HCT116 (cell line): ENCODE results near the gene MFAP3L. TPM values are rescaled to one million over a fixed set of nuclear protein-coding genes. Genes with fewer than 3 reads are reported as not detected.

Source experiments
- ATAC-seq: fragments of 200-7000 bp; cut with Tn5 transposase; 2 replicates; pipeline ENCODE4 v1.9.1; 2020; ENCODE audit warnings: mild to moderate bottlenecking, moderate library complexity
- BruUV-seq: library from RNA; stranded (reverse); fragments of 400-500 nt; replicated peaks from 2 replicates; lab custom pipeline; 2021; lab: Mats Ljungman, UMichigan
- CTCF ChIA-PET: fragments of 300-600 bp; sonication (Branson Sonifier 250); formaldehyde crosslinking; loops from one replicate; lab custom pipeline; 2021; ENCODE audit warnings: antibody characterized with exemption; lab: Charles Lee
- POLR2A ChIA-PET: fragments of 300-600, 350-600 bp; sonication (Branson Sonifier 250); formaldehyde crosslinking; loops from one replicate; lab custom pipeline; 2021; ENCODE audit warnings: antibody characterized with exemption; lab: Charles Lee
- RAD21 ChIA-PET, 2 experiments: fragments of 300-600 bp; sonication (Branson Sonifier 250); formaldehyde crosslinking; loops; one replicate each; lab custom pipeline; 2023; ENCODE audit warnings: low total read pairs in 2 of 2; ENCODE audit not compliant: uncharacterized antibody in 2 of 2, unreplicated experiment in 2 of 2, low non-redundant PET in 1 of 2; lab: Charles Lee
- DNase-seq: peaks from one replicate; pipeline ENCODE4 v3.0.0-alpha.2; 2010; ENCODE audit warnings: low read depth, low spot score
- H2AFZ ChIP-seq: fragments of 200-600 bp; shearing (Covaris generic), sonication (generic); 2 replicates; pipeline ENCODE4 v1.6.1; 2017; ENCODE audit warnings: low read depth, mixed run types, mixed read lengths, antibody characterized with exemption, low read length; ENCODE audit not compliant: poor library complexity, severe bottlenecking
- H3K27ac ChIP-seq: 2 replicates; pipeline ENCODE4 v1.5.1; 2012; ENCODE audit warnings: low read depth, low read length
- H3K27me3 ChIP-seq: fragments of 200-600 bp; sonication (generic); 2 replicates; pipeline ENCODE4 v1.6.1; 2016; ENCODE audit warnings: mixed run types, low read length, mixed read lengths; ENCODE audit not compliant: insufficient read depth
- H3K36me3 ChIP-seq, 2 experiments: fragments of 200-500 bp in 1 of 2; fragments of 200-600 bp in 1 of 2; sonication (Bioruptor generic) in 1 of 2; sonication (generic) in 1 of 2; 2 replicates each; pipeline versions ENCODE4 v1.5.1 to v1.6.1; 2014 to 2016; ENCODE audit warnings: low read length in 2 of 2, inconsistent platforms in 1 of 2, mixed read lengths in 1 of 2, mixed run types in 1 of 2; ENCODE audit not compliant: insufficient read depth in 2 of 2, control insufficient read depth in 1 of 2
- H3K4me1 ChIP-seq, 2 experiments: fragments of 200-600 bp in 1 of 2; sonication (generic) in 1 of 2; 2 replicates each; pipeline versions ENCODE4 v1.5.1 to v1.6.1; 2012 to 2017; ENCODE audit warnings: low read length in 2 of 2, inconsistent platforms in 1 of 2, mild to moderate bottlenecking in 1 of 2, mixed read lengths in 1 of 2, mixed run types in 1 of 2, moderate library complexity in 1 of 2; ENCODE audit not compliant: insufficient read depth in 2 of 2, control insufficient read depth in 1 of 2
- H3K4me2 ChIP-seq: fragments of 200-600 bp; sonication (generic); 2 replicates; pipeline ENCODE4 v1.6.1; 2017; ENCODE audit warnings: mixed run types, low read length, mixed read lengths
- H3K4me3 ChIP-seq, 2 experiments: fragments of 200-600 bp in 1 of 2; sonication (generic) in 1 of 2; replicated peaks in 1 of 2; 2 replicates each; pipeline ENCODE4 v1.5.1; 2011 to 2016; ENCODE audit warnings: low read length in 2 of 2, control low read depth in 1 of 2, low read depth in 1 of 2, mild to moderate bottlenecking in 1 of 2, mixed read lengths in 1 of 2, mixed run types in 1 of 2
- H3K79me2 ChIP-seq: fragments of 200-600 bp; sonication (generic); 2 replicates; pipeline ENCODE4 v1.6.1; 2017; ENCODE audit warnings: mild to moderate bottlenecking, mixed run types, low read length, moderate library complexity, mixed read lengths; ENCODE audit not compliant: insufficient read depth
- H3K9ac ChIP-seq: fragments of 200-600 bp; sonication (generic); 2 replicates; pipeline ENCODE4 v1.6.1; 2016; ENCODE audit warnings: low read length, mixed read lengths
- H3K9me2 ChIP-seq: fragments of 200-600 bp; sonication (generic), shearing (Covaris generic); 2 replicates; pipeline ENCODE4 v1.6.1; 2017; ENCODE audit warnings: mixed run types, mild to moderate bottlenecking, moderate library complexity; ENCODE audit not compliant: insufficient read depth
- H3K9me3 ChIP-seq, 2 experiments: fragments of 200-500 bp in 1 of 2; fragments of 200-600 bp in 1 of 2; sonication (Bioruptor generic) in 1 of 2; sonication (generic) in 1 of 2; 2 replicates each; pipeline ENCODE4 v1.6.1; 2014 to 2017; ENCODE audit warnings: low read length in 2 of 2, mixed read lengths in 2 of 2, inconsistent platforms in 1 of 2, low read depth in 1 of 2, mild to moderate bottlenecking in 1 of 2, mixed run types in 1 of 2, moderate library complexity in 1 of 2; ENCODE audit not compliant: control insufficient read depth in 1 of 2, insufficient read depth in 1 of 2
- H4K20me1 ChIP-seq: fragments of 200-600 bp; sonication (generic), shearing (Covaris generic); 2 replicates; pipeline ENCODE4 v1.6.1; 2017; ENCODE audit warnings: mixed run types, mild to moderate bottlenecking, moderate library complexity; ENCODE audit not compliant: insufficient read depth
- ATF3 ChIP-seq: IDR thresholded peaks from 2 replicates; pipeline ENCODE4 v1.6.1; 2012
- CBX3 ChIP-seq: IDR thresholded peaks from 2 replicates; pipeline ENCODE4 v1.6.1; 2012; ENCODE audit warnings: low read depth
- CEBPB ChIP-seq: IDR thresholded peaks from 2 replicates; pipeline ENCODE4 v1.6.1; 2012; ENCODE audit warnings: low read depth
- EGR1 ChIP-seq: IDR thresholded peaks from 2 replicates; pipeline ENCODE4 v1.6.1; 2012; ENCODE audit warnings: low read depth
- EZH2phosphoT487 ChIP-seq: fragments of 200-600 bp; IDR thresholded peaks from 2 replicates; pipeline ENCODE4 v1.6.1; 2018; ENCODE audit warnings: antibody characterized with exemption, borderline replicate concordance
- FOSL1 ChIP-seq: IDR thresholded peaks from 2 replicates; pipeline ENCODE4 v1.6.1; 2012; ENCODE audit warnings: low read depth
- POLR2A ChIP-seq: IDR thresholded peaks from 2 replicates; pipeline ENCODE4 v1.7.0; 2011; ENCODE audit warnings: borderline replicate concordance; ENCODE audit not compliant: insufficient read depth, insufficient read length; ENCODE audit errors: extremely low read depth
- RAD21 ChIP-seq: IDR thresholded peaks from 2 replicates; pipeline ENCODE4 v1.6.1; 2012; ENCODE audit warnings: low read depth, mild to moderate bottlenecking
- SRF ChIP-seq: IDR thresholded peaks from 2 replicates; pipeline ENCODE4 v1.6.1; 2012; ENCODE audit warnings: low read depth
- TCF7L2 ChIP-seq: IDR thresholded peaks from 2 replicates; pipeline ENCODE4 v1.7.0; 2011; ENCODE audit warnings: borderline replicate concordance, inconsistent platforms; ENCODE audit not compliant: insufficient read depth, insufficient read length; ENCODE audit errors: extremely low read depth
- YY1 ChIP-seq: IDR thresholded peaks from 2 replicates; pipeline ENCODE4 v1.6.1; 2011; ENCODE audit warnings: low read length, low read depth, moderate library complexity, mild to moderate bottlenecking; ENCODE audit not compliant: insufficient replicate concordance; ENCODE audit errors: extremely low read depth
- ZBTB33 ChIP-seq: IDR thresholded peaks from 2 replicates; pipeline ENCODE4 v1.6.1; 2011; ENCODE audit warnings: mild to moderate bottlenecking, low read length, moderate library complexity; ENCODE audit not compliant: insufficient replicate concordance; ENCODE audit errors: extremely low read depth
- ZNF274 ChIP-seq: fragments of 200-500 bp; sonication (Bioruptor generic); IDR thresholded peaks from 2 replicates; pipeline ENCODE4 v1.6.1; 2014; ENCODE audit warnings: mild to moderate bottlenecking, low read depth, low read length, inconsistent platforms
- intact Hi-C: fragments of 100-400 bp; cut with micrococcal nuclease; formaldehyde crosslinking; loops from 2 replicates; pipeline ENCODE4 v1.10.0; 2022
- total RNA-seq: library from RNA; stranded (reverse); gene quantifications from one replicate; pipeline ENCODE4 v1.2.1, GENCODE V29; 2021; ENCODE audit not compliant: unreplicated experiment
- TF ChIP-seq, protein P1 (sequence below), 3 experiments: fragments of 200-600 bp in 1 of 3; sonication (generic) in 1 of 3; IDR thresholded peaks in 2 of 3; conservative IDR thresholded peaks in 1 of 3; 2 replicates each; pipeline ENCODE4 v1.5.1; 2012 to 2017; ENCODE audit warnings: low read depth in 2 of 3, low read length in 2 of 3, antibody characterized with exemption in 1 of 3, borderline replicate concordance in 1 of 3, control low read depth in 1 of 3, mild to moderate bottlenecking in 1 of 3, mixed read lengths in 1 of 3, mixed run types in 1 of 3, moderate library complexity in 1 of 3; ENCODE audit not compliant: insufficient read depth in 1 of 3
- TF ChIP-seq, protein P2 (sequence below): IDR thresholded peaks from 2 replicates; pipeline ENCODE4 v1.6.1; 2012; ENCODE audit warnings: low read depth

Gene MFAP3L
- total RNA-seq, 1 experiment from 2014 or later: 8.4 TPM

GRCh38 chr4:170059421-170059820, 33.2 kb upstream of the MFAP3L start:
- no peak overlapping the region for H3K9ac ChIP-seq
- POLR2A ChIA-PET: no interaction called here
- H3K79me2 ChIP-seq: no peaks in the 10 kb centered on the region
- H3K4me3 ChIP-seq: no peak overlapping the region
- no peaks in the 10 kb centered on the region for H3K4me1 ChIP-seq
- no TSS peak for BruUV-seq
- peaks cover 9 to 18% of the 10 kb centered on the region in 2 experiments; a peak in 3 of 4 replicates for H3K36me3 ChIP-seq
- no peaks in the 10 kb centered on the region for H3K9me2 ChIP-seq
- no peak for DNase-seq
- H3K27me3 ChIP-seq: no peaks in the 10 kb centered on the region
- intact Hi-C loops: no loop called here
- H3K4me2 ChIP-seq: no peak overlapping the region
- RAD21 ChIA-PET: no interaction called here
- CTCF ChIA-PET: no interaction called here
- ATAC-seq: no peak
- no peak overlapping the region for H2AFZ ChIP-seq
- no peaks in the 10 kb centered on the region for H3K9me3 ChIP-seq
- no peaks in the 10 kb centered on the region for H4K20me1 ChIP-seq
- no peak overlapping the region for H3K27ac ChIP-seq
- TF ChIP-seq YY1: no peak
- no peak for TF ChIP-seq ZBTB33
- no peak for TF ChIP-seq EGR1
- no peak for TF ChIP-seq TCF7L2
- no peak for TF ChIP-seq EZH2phosphoT487
- no peak for TF ChIP-seq CEBPB
- TF ChIP-seq, protein P1, sequence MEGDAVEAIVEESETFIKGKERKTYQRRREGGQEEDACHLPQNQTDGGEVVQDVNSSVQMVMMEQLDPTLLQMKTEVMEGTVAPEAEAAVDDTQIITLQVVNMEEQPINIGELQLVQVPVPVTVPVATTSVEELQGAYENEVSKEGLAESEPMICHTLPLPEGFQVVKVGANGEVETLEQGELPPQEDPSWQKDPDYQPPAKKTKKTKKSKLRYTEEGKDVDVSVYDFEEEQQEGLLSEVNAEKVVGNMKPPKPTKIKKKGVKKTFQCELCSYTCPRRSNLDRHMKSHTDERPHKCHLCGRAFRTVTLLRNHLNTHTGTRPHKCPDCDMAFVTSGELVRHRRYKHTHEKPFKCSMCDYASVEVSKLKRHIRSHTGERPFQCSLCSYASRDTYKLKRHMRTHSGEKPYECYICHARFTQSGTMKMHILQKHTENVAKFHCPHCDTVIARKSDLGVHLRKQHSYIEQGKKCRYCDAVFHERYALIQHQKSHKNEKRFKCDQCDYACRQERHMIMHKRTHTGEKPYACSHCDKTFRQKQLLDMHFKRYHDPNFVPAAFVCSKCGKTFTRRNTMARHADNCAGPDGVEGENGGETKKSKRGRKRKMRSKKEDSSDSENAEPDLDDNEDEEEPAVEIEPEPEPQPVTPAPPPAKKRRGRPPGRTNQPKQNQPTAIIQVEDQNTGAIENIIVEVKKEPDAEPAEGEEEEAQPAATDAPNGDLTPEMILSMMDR (IDR thresholded peaks at IDR 0.05 in 2 of 3, conservative IDR thresholded peaks at IDR 0.05 in 1 of 3; ENCODE audit: borderline replicate concordance in 1 of 3, insufficient read depth in 1 of 3, low read depth in 2 of 3, low read length in 2 of 3): no peak
- no peak for TF ChIP-seq RAD21
- TF ChIP-seq POLR2A: no peak
- no peak for TF ChIP-seq ATF3
- no peak for TF ChIP-seq SRF
- TF ChIP-seq ZNF274: no peak
- TF ChIP-seq, protein P2, sequence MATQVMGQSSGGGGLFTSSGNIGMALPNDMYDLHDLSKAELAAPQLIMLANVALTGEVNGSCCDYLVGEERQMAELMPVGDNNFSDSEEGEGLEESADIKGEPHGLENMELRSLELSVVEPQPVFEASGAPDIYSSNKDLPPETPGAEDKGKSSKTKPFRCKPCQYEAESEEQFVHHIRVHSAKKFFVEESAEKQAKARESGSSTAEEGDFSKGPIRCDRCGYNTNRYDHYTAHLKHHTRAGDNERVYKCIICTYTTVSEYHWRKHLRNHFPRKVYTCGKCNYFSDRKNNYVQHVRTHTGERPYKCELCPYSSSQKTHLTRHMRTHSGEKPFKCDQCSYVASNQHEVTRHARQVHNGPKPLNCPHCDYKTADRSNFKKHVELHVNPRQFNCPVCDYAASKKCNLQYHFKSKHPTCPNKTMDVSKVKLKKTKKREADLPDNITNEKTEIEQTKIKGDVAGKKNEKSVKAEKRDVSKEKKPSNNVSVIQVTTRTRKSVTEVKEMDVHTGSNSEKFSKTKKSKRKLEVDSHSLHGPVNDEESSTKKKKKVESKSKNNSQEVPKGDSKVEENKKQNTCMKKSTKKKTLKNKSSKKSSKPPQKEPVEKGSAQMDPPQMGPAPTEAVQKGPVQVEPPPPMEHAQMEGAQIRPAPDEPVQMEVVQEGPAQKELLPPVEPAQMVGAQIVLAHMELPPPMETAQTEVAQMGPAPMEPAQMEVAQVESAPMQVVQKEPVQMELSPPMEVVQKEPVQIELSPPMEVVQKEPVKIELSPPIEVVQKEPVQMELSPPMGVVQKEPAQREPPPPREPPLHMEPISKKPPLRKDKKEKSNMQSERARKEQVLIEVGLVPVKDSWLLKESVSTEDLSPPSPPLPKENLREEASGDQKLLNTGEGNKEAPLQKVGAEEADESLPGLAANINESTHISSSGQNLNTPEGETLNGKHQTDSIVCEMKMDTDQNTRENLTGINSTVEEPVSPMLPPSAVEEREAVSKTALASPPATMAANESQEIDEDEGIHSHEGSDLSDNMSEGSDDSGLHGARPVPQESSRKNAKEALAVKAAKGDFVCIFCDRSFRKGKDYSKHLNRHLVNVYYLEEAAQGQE: no peak
- TF ChIP-seq FOSL1: no peak
- TF ChIP-seq CBX3: no peak
